Measurements from ENCODE around the gene UBA7. TPM values are rescaled to one million over a fixed set of nuclear protein-coding genes. Genes with fewer than 3 reads are reported as not detected.

UBA7 gene
- total RNA-seq, 1 experiment from 2014 or later = 1.2 TPM

GRCh38 chr3:49792371-49793150 lies 21.2 kb downstream of the UBA7 start:
- POLR2A ChIA-PET = no interaction called here
- ATAC-seq = no peak

More at GRCh38 chr3:49792371-49793150, 21.2 kb downstream of the UBA7 start:
- Mint-ChIP-seq H3K36me3 (no peaks in the 10 kb centered on the region), H3K27me3 (ENCODE audit: low read depth) (peaks cover 22% of the 10 kb centered on the region), H3K4me3 (no peak overlapping the region), H3K27ac (no peak overlapping the region), H3K4me1 (peaks cover 3% of the 10 kb centered on the region; the same call in 1 of the 2 replicates), H3K9me3 (no peaks in the 10 kb centered on the region)
- CTCF ChIA-PET = interaction anchor here (0.5 to 1.5 kb wide), 2 partner anchors 10 to 44 kb away, joined by 3 to 4 read pairs; no protein-coding TSS in a partner anchor
- TF ChIP-seq ATF3 (CRISPR knock-in tag; conservative IDR thresholded peaks at IDR 0.05) (no peak), TCF7 (CRISPR knock-in tag; IDR thresholded peaks at IDR 0.05; ENCODE audit: low read depth) (no peak), AFF4 (CRISPR knock-in tag; IDR thresholded peaks at IDR 0.05; ENCODE audit: borderline replicate concordance) (no peak), JAZF1 (CRISPR knock-in tag; IDR thresholded peaks at IDR 0.05) (no peak), ZNF416 (CRISPR knock-in tag; IDR thresholded peaks at IDR 0.05) (no peak), RORB (CRISPR knock-in tag; IDR thresholded peaks at IDR 0.05) (no peak), SOX15 (CRISPR knock-in tag; IDR thresholded peaks at IDR 0.05) (no peak), ARID4B (CRISPR knock-in tag; IDR thresholded peaks at IDR 0.05; ENCODE audit: borderline replicate concordance) (no peak), ZNF232 (CRISPR knock-in tag; IDR thresholded peaks at IDR 0.05) (no peak), E2F1 (CRISPR knock-in tag; IDR thresholded peaks at IDR 0.05) (no peak), ZNF532 (CRISPR knock-in tag; IDR thresholded peaks at IDR 0.05; ENCODE audit: borderline replicate concordance) (no peak)
- no peak for DNase-seq (ENCODE audit: low spot score)
